Measurements from ENCODE around the gene TNIK. TPM values are rescaled to one million over a fixed set of nuclear protein-coding genes. Genes with fewer than 3 reads are reported as not detected.
A peak's percentile ranks its signal among the peaks of the same experiment; 100 is the strongest.

The TNIK gene
- polyA plus RNA-seq, 1 of the 3 experiments (the other 2 are of a cell fraction) = 19.4 TPM

- no peaks in the 10 kb centered on the region for H3K36me3 ChIP-seq (replicated peaks in 1 of 2; ENCODE audit: control insufficient read depth in 1 of 2, insufficient read depth in 2 of 2, low read length in 1 of 2)
- no peak for TF ChIP-seq MEF2A (IDR thresholded peaks at IDR 0.05; ENCODE audit: borderline replicate concordance, low read depth)
- no peak for TF ChIP-seq TEAD4 (IDR thresholded peaks at IDR 0.05; ENCODE audit: borderline replicate concordance, insufficient read depth)
- TF ChIP-seq ELF1 (IDR thresholded peaks at IDR 0.05) = no peak
- no peak for TF ChIP-seq USF2 (IDR thresholded peaks at IDR 0.05; ENCODE audit: borderline replicate concordance, low read depth, low read length)
- no peak for TF ChIP-seq RAD21 (IDR thresholded peaks at IDR 0.05; ENCODE audit: low read length)
- no peak for TF ChIP-seq TAF1 (IDR thresholded peaks at IDR 0.05; ENCODE audit: borderline replicate concordance, low read depth, low read length)
- TF ChIP-seq, protein P1, sequence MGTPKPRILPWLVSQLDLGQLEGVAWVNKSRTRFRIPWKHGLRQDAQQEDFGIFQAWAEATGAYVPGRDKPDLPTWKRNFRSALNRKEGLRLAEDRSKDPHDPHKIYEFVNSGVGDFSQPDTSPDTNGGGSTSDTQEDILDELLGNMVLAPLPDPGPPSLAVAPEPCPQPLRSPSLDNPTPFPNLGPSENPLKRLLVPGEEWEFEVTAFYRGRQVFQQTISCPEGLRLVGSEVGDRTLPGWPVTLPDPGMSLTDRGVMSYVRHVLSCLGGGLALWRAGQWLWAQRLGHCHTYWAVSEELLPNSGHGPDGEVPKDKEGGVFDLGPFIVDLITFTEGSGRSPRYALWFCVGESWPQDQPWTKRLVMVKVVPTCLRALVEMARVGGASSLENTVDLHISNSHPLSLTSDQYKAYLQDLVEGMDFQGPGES (IDR thresholded peaks at IDR 0.05; ENCODE audit: low read depth, low read length) = no peak
- no peak for TF ChIP-seq TCF12 (IDR thresholded peaks at IDR 0.05)
- peak overlapping the region; percentile 82 for H3K4me2 ChIP-seq
- peak overlapping the region; percentile 50 for H2AFZ ChIP-seq (ENCODE audit: low read depth)
- ChIA-PET POLR2A (no interaction called here), CTCF (interaction anchor here (0.8 to 2.1 kb wide), 13 partner anchors 8 to 500 kb away, joined by 3 to 9 read pairs (median 3); no protein-coding TSS in a partner anchor)
- H3K27me3 ChIP-seq (ENCODE audit: insufficient read depth) = no peaks in the 10 kb centered on the region
- H3F3A ChIP-seq (replicated peaks; ENCODE audit: insufficient read depth) = no peaks in the 10 kb centered on the region
- peak overlapping the region; percentile 73; the same call in 1 of the 2 replicates for H3K9ac ChIP-seq
- peak overlapping the region; percentile 73 to 85; a peak in 3 of 4 replicates for H3K27ac ChIP-seq (ENCODE audit: low read depth in 2 of 2, low read length in 1 of 2)
- H4K20me1 ChIP-seq (ENCODE audit: insufficient read depth) = peaks cover 4% of the 10 kb centered on the region; the same call in 1 of the 2 replicates
- peaks cover 0 to 5% of the 10 kb centered on the region in 2 experiments; a peak in 1 of 4 replicates for H3K4me1 ChIP-seq (ENCODE audit: control insufficient read depth in 1 of 2, insufficient read depth in 2 of 2, low read depth in 1 of 2, low read length in 1 of 2)
- 60% methylated on average over 2 of the region's 2 CpGs for WGBS (ENCODE audit: low lambda C conversion rate)
- H3K9me2 ChIP-seq = no peaks in the 10 kb centered on the region
- H3K4me3 ChIP-seq (ENCODE audit: low read depth in 2 of 2, low read length in 1 of 2) = peak overlapping the region; percentile 80 to 93
- no peaks in the 10 kb centered on the region for H3K9me3 ChIP-seq
- DNase-seq = no peak
- peaks cover 46% of the 10 kb centered on the region for H3K79me2 ChIP-seq (ENCODE audit: insufficient read depth)
These were observed 1.3 kb upstream of the TNIK start for GRCh38 chr3:171461525-171461917.

- WGBS (ENCODE audit: low lambda C conversion rate) = under 1% methylated on average over 26 of the region's 51 CpGs
- H3K27ac ChIP-seq (ENCODE audit: low read depth in 2 of 2, low read length in 1 of 2) = peak overlapping the region; percentile 73 to 85
- peaks cover 0 to 5% of the 10 kb centered on the region in 2 experiments; a peak in 1 of 4 replicates for H3K4me1 ChIP-seq (ENCODE audit: control insufficient read depth in 1 of 2, insufficient read depth in 2 of 2, low read depth in 1 of 2, low read length in 1 of 2)
- H3K27me3 ChIP-seq (ENCODE audit: insufficient read depth) = no peaks in the 10 kb centered on the region
- H3K36me3 ChIP-seq (replicated peaks in 1 of 2; ENCODE audit: control insufficient read depth in 1 of 2, insufficient read depth in 2 of 2, low read length in 1 of 2) = no peaks in the 10 kb centered on the region
- peak overlapping the region; percentile 73 for H3K9ac ChIP-seq
- peak; percentile 68 for DNase-seq
- no peaks in the 10 kb centered on the region for H3K9me2 ChIP-seq
- H3K4me3 ChIP-seq (ENCODE audit: low read depth in 2 of 2, low read length in 1 of 2) = peak overlapping the region; percentile 80 to 93
- ChIA-PET CTCF (interaction anchor here (0.7 to 2.1 kb wide), 16 partner anchors 9 to 499 kb away, joined by 3 to 9 read pairs (median 3); no protein-coding TSS in a partner anchor), POLR2A (no interaction called here)
- peaks cover 9% of the 10 kb centered on the region for H4K20me1 ChIP-seq (ENCODE audit: insufficient read depth)
- peaks cover 52% of the 10 kb centered on the region for H3K79me2 ChIP-seq (ENCODE audit: insufficient read depth)
- no peaks in the 10 kb centered on the region for H3F3A ChIP-seq (replicated peaks; ENCODE audit: insufficient read depth)
- H3K4me2 ChIP-seq = peak overlapping the region; percentile 82
- no peaks in the 10 kb centered on the region for H3K9me3 ChIP-seq
- H2AFZ ChIP-seq (ENCODE audit: low read depth) = peak overlapping the region; percentile 50
- no peak for TF ChIP-seq EP300 (IDR thresholded peaks at IDR 0.05; ENCODE audit: borderline replicate concordance in 1 of 2, low read depth in 1 of 2, low read length in 1 of 2)
- TF ChIP-seq RCOR1 (IDR thresholded peaks at IDR 0.05; ENCODE audit: low read length) = no peak
- TF ChIP-seq JUND (IDR thresholded peaks at IDR 0.05) = no peak
- no peak for TF ChIP-seq FOSL2 (IDR thresholded peaks at IDR 0.05; ENCODE audit: borderline replicate concordance, low read depth)
- TF ChIP-seq ZBTB33 (IDR thresholded peaks at IDR 0.05; ENCODE audit: borderline replicate concordance, low read depth) = no peak
- 0 out of 2 replicates have a peak, but pooled peaks have one; percentile 4 for TF ChIP-seq POLR2AphosphoS5 (IDR thresholded peaks at IDR 0.05; ENCODE audit: low read depth, low read length)
- TF ChIP-seq NFIC (IDR thresholded peaks at IDR 0.05; ENCODE audit: borderline replicate concordance) = no peak
- TF ChIP-seq, protein P2, sequence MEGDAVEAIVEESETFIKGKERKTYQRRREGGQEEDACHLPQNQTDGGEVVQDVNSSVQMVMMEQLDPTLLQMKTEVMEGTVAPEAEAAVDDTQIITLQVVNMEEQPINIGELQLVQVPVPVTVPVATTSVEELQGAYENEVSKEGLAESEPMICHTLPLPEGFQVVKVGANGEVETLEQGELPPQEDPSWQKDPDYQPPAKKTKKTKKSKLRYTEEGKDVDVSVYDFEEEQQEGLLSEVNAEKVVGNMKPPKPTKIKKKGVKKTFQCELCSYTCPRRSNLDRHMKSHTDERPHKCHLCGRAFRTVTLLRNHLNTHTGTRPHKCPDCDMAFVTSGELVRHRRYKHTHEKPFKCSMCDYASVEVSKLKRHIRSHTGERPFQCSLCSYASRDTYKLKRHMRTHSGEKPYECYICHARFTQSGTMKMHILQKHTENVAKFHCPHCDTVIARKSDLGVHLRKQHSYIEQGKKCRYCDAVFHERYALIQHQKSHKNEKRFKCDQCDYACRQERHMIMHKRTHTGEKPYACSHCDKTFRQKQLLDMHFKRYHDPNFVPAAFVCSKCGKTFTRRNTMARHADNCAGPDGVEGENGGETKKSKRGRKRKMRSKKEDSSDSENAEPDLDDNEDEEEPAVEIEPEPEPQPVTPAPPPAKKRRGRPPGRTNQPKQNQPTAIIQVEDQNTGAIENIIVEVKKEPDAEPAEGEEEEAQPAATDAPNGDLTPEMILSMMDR (IDR thresholded peaks at IDR 0.05) = peak; percentile 34
- TF ChIP-seq FOXJ3 (CRISPR knock-in tag; IDR thresholded peaks at IDR 0.05) = no peak
- no peak for TF ChIP-seq GATA2 (CRISPR knock-in tag; IDR thresholded peaks at IDR 0.05)
- no peak; the same call in 1 of the 2 replicates for TF ChIP-seq TCF12 (IDR thresholded peaks at IDR 0.05)
- 0 out of 2 replicates have a peak, but pooled peaks have one; percentile 5 for TF ChIP-seq RXRA (IDR thresholded peaks at IDR 0.05; ENCODE audit: borderline replicate concordance, low read depth)
- TF ChIP-seq EZH2phosphoT487 (IDR thresholded peaks at IDR 0.05; ENCODE audit: borderline replicate concordance, low read depth) = no peak
- peak; percentile 37; the same call in 1 of the 2 replicates for TF ChIP-seq YY1 (IDR thresholded peaks at IDR 0.05; ENCODE audit: low read depth)
These were observed 720 bp upstream of the TNIK start for GRCh38 chr3:171460725-171461524.
